CD4-positive, alpha-beta T cell treated with Interleukin-6 for 4 hours (primary cell): ENCODE results near the gene AKAP1.

Experiments
- DNase-seq: peaks from one replicate; pipeline ENCODE4 v3.0.0-alpha.2; 2020; ENCODE audit warnings: mixed read lengths

Gene AKAP1

GRCh38 chr17:57170866-57171265 is 85.8 kb downstream of the AKAP1 start:
- DNase-seq, result no peak
